ENCODE results near the gene NR2C1. TPM values are rescaled to one million over a fixed set of nuclear protein-coding genes. Genes with fewer than 3 reads are reported as not detected.

NR2C1 gene
- total RNA-seq, result 10 to 100 TPM; 19.0 to 40.2 (median 21.1) TPM
- long read RNA-seq, full-length matches to known transcripts, result 1 of 4 reads
- long read RNA-seq, partial matches to known transcripts, result 2 of 4 reads
- long read RNA-seq, other reads (novel, unspliced or antisense), result 1 of 4 reads

DNA sequence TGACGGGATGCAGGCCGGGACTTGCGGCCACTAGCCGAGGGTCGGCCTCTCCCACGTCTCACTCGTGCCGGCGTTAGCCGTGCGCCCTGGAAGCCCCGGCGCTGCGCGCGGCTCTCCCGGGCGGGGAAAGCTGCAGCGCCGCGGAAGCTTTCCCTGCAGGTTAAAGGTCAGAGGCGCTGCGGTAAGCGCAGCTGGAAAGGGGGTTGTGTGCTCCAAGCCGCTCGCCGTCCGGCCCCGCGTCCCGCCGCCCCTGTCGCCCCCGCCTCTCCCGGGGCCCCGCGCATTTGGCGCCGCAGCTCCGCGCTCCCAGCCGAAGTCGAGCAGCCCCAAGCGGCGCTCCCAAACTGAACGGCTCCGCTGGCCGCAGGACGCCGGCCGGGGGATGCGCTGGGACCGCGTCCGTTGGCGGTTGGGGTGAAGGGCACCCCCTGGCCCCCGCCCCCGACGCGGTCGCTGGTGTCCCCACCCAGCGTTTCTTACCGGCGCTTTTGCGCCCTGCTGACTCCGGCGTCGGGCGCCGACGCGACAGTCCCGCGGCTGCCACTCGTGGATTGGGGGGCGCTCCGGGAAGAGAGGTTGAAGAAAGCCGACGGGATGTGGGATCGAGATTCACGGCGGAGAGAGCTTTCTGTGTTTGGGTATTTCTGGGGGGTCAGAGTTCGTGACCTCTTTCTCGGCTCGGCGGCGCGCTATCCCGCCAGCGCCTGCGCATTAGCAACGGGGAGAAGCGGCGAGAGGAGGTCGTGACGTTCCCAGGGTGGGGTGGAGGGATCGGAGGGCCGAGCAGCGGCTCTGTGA, at the start of gene NR2C1:
Gene NR2C1 (minus strand): TSS at position 719 of the 798 bp plus-strand sequence. CDS start 6,234 bp downstream, outside the sequence.
- WGBS (ENCODE audit: insufficient coverage, low coverage, low lambda C conversion rate, missing lambda C conversion rate), result under 1% methylated on average over 21 of the region's 99 CpGs
- intact Hi-C loops (cut with DNase I), result no loop called here
- TF ChIP-seq POLR2A (IDR thresholded peaks at IDR 0.05), result peak; percentile 46
- TF ChIP-seq, protein P1, sequence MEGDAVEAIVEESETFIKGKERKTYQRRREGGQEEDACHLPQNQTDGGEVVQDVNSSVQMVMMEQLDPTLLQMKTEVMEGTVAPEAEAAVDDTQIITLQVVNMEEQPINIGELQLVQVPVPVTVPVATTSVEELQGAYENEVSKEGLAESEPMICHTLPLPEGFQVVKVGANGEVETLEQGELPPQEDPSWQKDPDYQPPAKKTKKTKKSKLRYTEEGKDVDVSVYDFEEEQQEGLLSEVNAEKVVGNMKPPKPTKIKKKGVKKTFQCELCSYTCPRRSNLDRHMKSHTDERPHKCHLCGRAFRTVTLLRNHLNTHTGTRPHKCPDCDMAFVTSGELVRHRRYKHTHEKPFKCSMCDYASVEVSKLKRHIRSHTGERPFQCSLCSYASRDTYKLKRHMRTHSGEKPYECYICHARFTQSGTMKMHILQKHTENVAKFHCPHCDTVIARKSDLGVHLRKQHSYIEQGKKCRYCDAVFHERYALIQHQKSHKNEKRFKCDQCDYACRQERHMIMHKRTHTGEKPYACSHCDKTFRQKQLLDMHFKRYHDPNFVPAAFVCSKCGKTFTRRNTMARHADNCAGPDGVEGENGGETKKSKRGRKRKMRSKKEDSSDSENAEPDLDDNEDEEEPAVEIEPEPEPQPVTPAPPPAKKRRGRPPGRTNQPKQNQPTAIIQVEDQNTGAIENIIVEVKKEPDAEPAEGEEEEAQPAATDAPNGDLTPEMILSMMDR (IDR thresholded peaks at IDR 0.05), result peak in 1 of 4 donors; percentile 64
- Histone ChIP-seq H3K27me3 (no peaks in the 10 kb centered on the region), H3K27ac (peak within 1 kb of the TSS; percentile 91 to 93 (median 92)), H3K36me3 (no peaks in the 10 kb centered on the region), H3K9me3 (no peaks in the 10 kb centered on the region), H3K4me1 (no peaks in the 10 kb centered on the region), H3K4me3 (peak within 1 kb of the TSS; percentile 84 to 99 (median 95))
- peak; percentile 94 to 96 (median 95) for DNase-seq
- ATAC-seq, result peak; percentile 96 to 99 (median 97)

- Histone ChIP-seq H3K4me1 (peaks cover 0 to 4% (median 0%) of the 10 kb centered on the region in 4 donors), H3K4me3 (no peak overlapping the region), H3K27me3 (no peaks in the 10 kb centered on the region), H3K36me3 (no peaks in the 10 kb centered on the region), H3K9me3 (no peaks in the 10 kb centered on the region), H3K27ac (peak overlapping the region in 1 of 3 donors; percentile 37)
- TF ChIP-seq, protein P1 (IDR thresholded peaks at IDR 0.05), result no peak
- no peak for TF ChIP-seq POLR2A (IDR thresholded peaks at IDR 0.05)
- intact Hi-C loops (cut with DNase I), result loop anchor here (10.0 kb wide), 2 partner anchors 216 to 416 kb away; no protein-coding TSS in a partner anchor
- DNase-seq, result no peak
- no peak for ATAC-seq
- WGBS (ENCODE audit: insufficient coverage, low coverage, low lambda C conversion rate, missing lambda C conversion rate), result 100% methylated on average over 3 of the region's 3 CpGs
Observed at GRCh38 chr12:95118788-95119179, 45.4 kb upstream of the NR2C1 start.

DNA sequence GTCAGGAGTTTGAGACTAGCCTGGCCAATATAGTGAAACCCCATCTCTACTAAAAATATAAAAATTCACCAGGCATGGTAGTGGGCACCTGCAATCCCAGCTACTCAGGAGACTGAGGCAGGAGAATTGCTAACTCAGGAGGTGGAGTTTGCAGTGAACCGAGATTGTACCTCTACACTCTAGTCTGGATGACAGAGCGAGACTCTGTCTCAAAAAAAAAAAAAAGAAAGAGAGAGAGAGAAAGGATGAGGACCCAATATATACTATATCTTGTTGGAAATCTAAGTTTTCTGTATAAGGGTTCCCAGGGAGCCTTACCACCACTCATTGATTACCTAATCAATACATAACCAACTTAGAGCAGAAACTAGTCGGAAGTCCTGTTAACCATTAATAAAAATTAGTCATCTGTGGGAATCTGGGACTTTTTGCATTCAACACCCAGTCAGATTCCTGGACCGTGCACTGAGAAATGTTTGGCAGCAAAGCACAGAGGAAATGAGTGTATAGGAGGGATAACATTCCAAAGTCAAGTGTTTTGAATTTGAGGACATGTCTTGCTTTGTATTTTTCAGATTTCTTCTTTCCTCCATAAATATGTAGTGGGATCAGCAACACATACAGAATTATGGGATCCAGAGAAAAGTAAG, 44.8 kb upstream of the NR2C1 start:
- TF ChIP-seq POLR2A (IDR thresholded peaks at IDR 0.05), result no peak
- TF ChIP-seq, protein P1 (IDR thresholded peaks at IDR 0.05), result no peak
- H3K4me3 ChIP-seq, result no peak overlapping the region
- intact Hi-C loops (cut with DNase I), result loop anchor here (10.0 kb wide), 2 partner anchors 217 to 417 kb away; no protein-coding TSS in a partner anchor
- no peaks in the 10 kb centered on the region for H3K27me3 ChIP-seq
- ATAC-seq (peak; percentile 36 to 87 (median 71)), DNase-seq (no peak)
- peak overlapping the region in 1 of 3 donors; percentile 48 for H3K27ac ChIP-seq
- H3K36me3 ChIP-seq, result no peaks in the 10 kb centered on the region
- H3K9me3 ChIP-seq, result no peaks in the 10 kb centered on the region
- 23% methylated on average over 3 of the region's 4 CpGs for WGBS (ENCODE audit: insufficient coverage, low coverage, low lambda C conversion rate, missing lambda C conversion rate)
- H3K4me1 ChIP-seq, result peaks cover 0 to 4% (median 0%) of the 10 kb centered on the region in 4 donors

DNA sequence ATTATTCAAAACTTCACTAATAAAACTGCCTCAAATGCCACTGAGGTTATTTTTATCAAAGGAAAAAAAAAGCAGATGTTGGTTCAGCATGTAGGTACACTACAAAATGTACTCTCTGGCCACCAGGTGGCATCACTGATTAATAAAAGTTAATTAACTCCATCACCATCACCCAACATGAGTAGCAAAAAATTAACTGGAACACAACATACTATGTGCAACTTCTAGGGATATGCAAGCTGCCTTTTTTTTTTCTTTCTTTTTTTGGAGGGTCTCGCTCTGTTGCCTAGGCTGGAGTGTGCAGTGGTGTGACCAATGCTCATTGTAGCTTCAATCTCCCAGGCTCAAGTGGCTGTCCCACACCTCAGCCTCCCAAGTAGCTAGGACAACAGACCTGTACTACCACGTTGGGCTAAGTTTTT, 43.8 kb upstream of the NR2C1 start:
- no peak for TF ChIP-seq POLR2A (IDR thresholded peaks at IDR 0.05)
- TF ChIP-seq, protein P1 (IDR thresholded peaks at IDR 0.05), result peak; percentile 70 to 90 (median 74)
- ATAC-seq, result peak; percentile 87 to 96 (median 90)
- Histone ChIP-seq H3K4me3 (no peak overlapping the region), H3K27me3 (no peaks in the 10 kb centered on the region), H3K9me3 (no peaks in the 10 kb centered on the region), H3K4me1 (peaks cover 0 to 4% (median 0%) of the 10 kb centered on the region in 4 donors), H3K27ac (no peak overlapping the region), H3K36me3 (no peaks in the 10 kb centered on the region)
- DNase-seq, result peak in 2 of 3 donors; percentile 35 to 64
- WGBS (ENCODE audit: insufficient coverage, low coverage, low lambda C conversion rate, missing lambda C conversion rate), result 21% methylated on average over 2 of the region's 2 CpGs
- intact Hi-C loops (cut with DNase I), result loop anchor here (10.0 kb wide), 2 partner anchors 218 to 418 kb away; no protein-coding TSS in a partner anchor
